Neural cell (in vitro differentiated cells): Measurements from ENCODE around the gene ATP6V1E1.

Experiments
- CTCF ChIP-seq: fragments of 450-650 bp; IDR thresholded peaks from 2 replicates; pipeline ENCODE4 v1.5.1; 2014; ENCODE audit warnings: antibody characterized with exemption, mild to moderate bottlenecking, moderate library complexity; ENCODE audit not compliant: poor library complexity, severe bottlenecking
- EP300 ChIP-seq: fragments of 450-650 bp; conservative IDR thresholded peaks from 2 replicates; pipeline ENCODE4 v1.6.1; 2014; ENCODE audit warnings: antibody characterized with exemption, mild to moderate bottlenecking, moderate library complexity; ENCODE audit not compliant: poor library complexity, severe bottlenecking
- EZH2 ChIP-seq: fragments of 200-600, 300-800 bp; shearing (Covaris generic), sonication (generic); IDR thresholded peaks from 2 replicates; pipeline ENCODE4 v1.6.1; 2014; ENCODE audit warnings: antibody characterized with exemption, low read length, borderline replicate concordance, mild to moderate bottlenecking; ENCODE audit not compliant: insufficient read depth, poor library complexity, severe bottlenecking
- POLR2AphosphoS5 ChIP-seq: IDR thresholded peaks from 2 replicates; pipeline ENCODE4 v1.6.1; 2012
- RAD21 ChIP-seq: fragments of 450-650 bp; conservative IDR thresholded peaks from 2 replicates; pipeline ENCODE4 v1.6.1; 2014; ENCODE audit warnings: antibody characterized with exemption, mild to moderate bottlenecking, moderate library complexity
- TAF1 ChIP-seq: IDR thresholded peaks from 2 replicates; pipeline ENCODE4 v1.6.1; 2012; ENCODE audit warnings: low read depth

DNA sequence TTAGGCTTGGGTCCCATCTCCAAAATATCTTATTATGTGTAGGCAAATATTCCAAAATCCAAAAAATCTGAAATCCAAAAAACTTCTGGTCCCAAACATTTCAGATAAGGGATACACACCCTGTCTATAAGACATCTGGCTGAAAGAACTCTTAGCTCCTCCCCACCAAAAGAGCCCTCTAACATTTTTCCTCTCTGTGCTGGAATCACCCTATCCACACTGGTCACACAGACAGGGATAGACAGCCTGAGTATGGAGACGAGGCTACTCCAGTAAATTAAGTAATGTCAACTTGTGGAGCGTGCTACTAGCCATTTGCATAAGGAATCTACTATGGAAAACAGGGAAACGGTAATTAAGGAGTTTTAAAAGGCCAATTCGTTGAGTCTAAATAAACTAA is 24.9 kb downstream of the ATP6V1E1 start:
- TF ChIP-seq POLR2AphosphoS5, result no peak
- no peak for TF ChIP-seq CTCF
- TF ChIP-seq RAD21, result no peak
- TF ChIP-seq EZH2, result no peak
- TF ChIP-seq TAF1, result no peak
- TF ChIP-seq EP300, result no peak
